Activated T-helper 2 cell treated with anti-CD3 and anti-CD28 coated beads, Interferon-gamma antibody, Interleukin-2, Interleukin-4, amounts not matched to agents 10 μg/mL and 5 μg/mL and 100 μg/mL, durations not matched to agents 14 hours and 24 hours and 36 hours (primary cell): ENCODE results near the gene OLFML2A. TPM values are rescaled to one million over a fixed set of nuclear protein-coding genes. Genes with fewer than 3 reads are reported as not detected.

Source experiments
- DNase-seq: peaks from one replicate; pipeline ENCODE4 v3.0.0; 2021; ENCODE audit warnings: low spot score
- H3K27ac Mint-ChIP-seq: one replicate; pipeline ENCODE4 v1.8.0; 2021; ENCODE audit warnings: mixed read lengths
- H3K27me3 Mint-ChIP-seq: one replicate; pipeline ENCODE4 v1.8.0; 2021; ENCODE audit warnings: low read depth, mixed read lengths
- H3K36me3 Mint-ChIP-seq: one replicate; pipeline ENCODE4 v1.8.0; 2021; ENCODE audit warnings: low read depth, mixed read lengths
- H3K4me1 Mint-ChIP-seq: one replicate; pipeline ENCODE4 v1.8.0; 2021; ENCODE audit warnings: low read depth, mixed read lengths
- H3K4me3 Mint-ChIP-seq: one replicate; pipeline ENCODE4 v1.8.0; 2021; ENCODE audit warnings: low read depth, mild to moderate bottlenecking, moderate library complexity, mixed read lengths
- H3K9me3 Mint-ChIP-seq: one replicate; pipeline ENCODE4 v1.8.0; 2021; ENCODE audit warnings: mixed read lengths
- intact Hi-C: fragments of 100-400 bp; cut with micrococcal nuclease; formaldehyde crosslinking; loops from one replicate; pipeline ENCODE4 v1.15.1; 2023
- total RNA-seq: library from RNA; stranded (reverse); gene quantifications from 2 replicates; pipeline ENCODE4 v1.2.3, GENCODE V29; 2022

Gene OLFML2A
- total RNA-seq, 1 donor from 2014 or later, result not detected

DNA sequence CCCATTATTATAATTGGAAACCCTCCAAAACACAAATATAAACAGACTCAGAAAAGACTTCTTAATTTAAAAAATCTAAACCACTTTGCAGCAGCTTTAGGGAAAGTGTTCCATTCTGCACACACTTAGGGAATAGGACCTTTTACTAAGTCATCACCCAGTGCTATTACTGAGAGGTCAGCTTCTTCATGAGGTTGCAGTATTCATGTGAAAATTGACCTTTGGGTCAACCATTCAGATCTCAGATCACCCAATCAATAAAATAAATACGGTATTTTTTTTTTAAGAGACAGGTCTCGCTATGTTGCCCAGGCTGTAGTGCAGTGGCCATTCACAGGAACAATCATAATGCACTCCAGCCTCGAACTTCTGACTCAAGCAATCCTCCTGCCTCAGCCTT is 27.6 kb upstream of the OLFML2A start:
- Mint-ChIP-seq H3K27me3 (peaks cover 24% of the 10 kb centered on the region), H3K4me3 (no peak overlapping the region), H3K27ac (no peak overlapping the region), H3K36me3 (no peaks in the 10 kb centered on the region), H3K9me3 (no peaks in the 10 kb centered on the region), H3K4me1 (peaks cover 9% of the 10 kb centered on the region)
- intact Hi-C loops, result no loop called here
- DNase-seq, result no peak

DNA sequence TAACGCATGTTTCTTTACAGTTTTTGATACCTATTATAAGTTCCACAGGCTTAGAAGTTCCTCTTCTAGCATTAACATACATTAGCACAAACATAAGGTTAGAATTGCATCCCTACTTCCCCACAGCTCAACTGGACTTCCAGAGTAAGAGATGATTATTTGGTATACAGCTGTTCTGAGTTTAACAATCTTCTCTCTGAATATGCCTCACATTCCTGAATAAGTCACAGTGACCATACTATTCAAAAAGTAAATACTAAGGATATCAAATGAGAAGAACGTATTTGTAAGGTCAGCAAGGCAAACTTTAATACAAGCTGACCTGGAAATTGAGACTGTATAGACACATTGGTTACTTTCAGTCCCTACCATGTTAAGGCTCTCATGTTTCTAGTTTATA is 27.2 kb upstream of the OLFML2A start:
- Mint-ChIP-seq H3K27ac (no peak overlapping the region), H3K36me3 (no peaks in the 10 kb centered on the region), H3K9me3 (no peaks in the 10 kb centered on the region), H3K4me1 (peaks cover 8% of the 10 kb centered on the region), H3K27me3 (peaks cover 29% of the 10 kb centered on the region), H3K4me3 (no peak overlapping the region)
- no peak for DNase-seq
- intact Hi-C loops, result no loop called here

DNA sequence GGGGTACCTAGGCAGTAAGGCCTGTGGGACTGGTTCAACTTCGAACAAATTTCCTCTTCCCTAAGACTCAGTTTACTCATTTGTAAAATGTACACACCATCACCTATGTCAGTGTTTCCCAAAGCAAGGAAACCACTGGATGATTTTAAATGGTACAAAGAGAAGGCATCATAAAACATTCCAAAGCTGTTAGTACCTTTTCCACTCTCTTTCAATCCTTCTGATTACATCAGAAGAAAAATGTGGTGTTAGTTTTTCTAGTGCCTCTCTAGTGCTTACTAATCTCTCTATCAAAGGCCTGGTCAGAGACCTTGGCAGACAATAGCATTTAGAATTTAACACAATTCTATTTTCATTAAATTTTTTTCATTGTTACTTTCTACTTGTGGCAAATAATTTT is 24.0 kb upstream of the OLFML2A start:
- Mint-ChIP-seq H3K36me3 (no peaks in the 10 kb centered on the region), H3K9me3 (no peaks in the 10 kb centered on the region), H3K4me1 (peaks cover 13% of the 10 kb centered on the region), H3K4me3 (no peak overlapping the region), H3K27ac (no peak overlapping the region), H3K27me3 (peaks cover 50% of the 10 kb centered on the region)
- DNase-seq, result no peak
- intact Hi-C loops, result no loop called here

DNA sequence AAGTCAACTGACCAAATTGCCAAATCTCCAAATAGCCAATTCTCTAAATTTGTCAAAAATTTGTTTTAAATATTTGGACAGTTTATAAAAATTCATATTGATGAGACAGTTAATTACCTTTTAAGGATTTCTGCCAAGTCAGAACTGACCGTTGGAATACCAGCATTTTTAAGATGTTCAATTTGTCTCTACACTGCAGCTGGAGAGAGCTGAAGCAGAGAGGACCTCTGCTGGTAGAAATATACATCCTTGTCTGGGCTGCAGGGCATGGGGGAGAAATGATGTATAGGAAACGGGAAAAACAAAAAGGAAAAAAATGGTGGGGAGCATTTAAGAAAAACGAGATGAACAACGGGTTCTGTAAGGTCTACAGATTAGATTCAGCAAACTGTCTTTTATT is 22.6 kb upstream of the OLFML2A start:
- DNase-seq, result no peak

DNA sequence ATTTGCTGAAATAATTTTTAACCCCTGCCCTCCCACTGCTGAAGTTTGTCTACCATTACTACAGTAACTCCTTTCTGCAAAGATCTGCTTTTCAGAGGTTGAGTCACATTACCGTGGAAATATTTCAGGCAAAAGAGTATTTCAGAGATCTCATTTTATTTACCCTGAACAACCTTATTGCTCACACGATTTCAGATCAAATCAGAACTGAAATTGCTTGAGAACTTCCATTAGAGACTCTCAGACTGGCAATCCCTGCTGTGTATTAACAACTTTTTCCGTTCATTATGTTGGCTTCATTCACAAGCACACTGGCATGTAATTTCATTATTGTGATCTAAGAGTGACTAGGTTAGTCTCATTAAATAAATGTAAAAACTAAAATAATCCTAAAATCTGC is 21.9 kb upstream of the OLFML2A start:
- Mint-ChIP-seq H3K27ac (no peak overlapping the region), H3K9me3 (no peaks in the 10 kb centered on the region), H3K36me3 (no peaks in the 10 kb centered on the region), H3K4me3 (no peak overlapping the region), H3K27me3 (peaks cover 56% of the 10 kb centered on the region), H3K4me1 (peaks cover 15% of the 10 kb centered on the region)
- no peak for DNase-seq
- intact Hi-C loops, result loop anchor here (2.0 to 5.0 kb wide), 2 partner anchors 14 to 138 kb away; no protein-coding TSS in a partner anchor

More for the DNA sequence above, 22.6 kb upstream of the OLFML2A start:
- peaks cover 59% of the 10 kb centered on the region for H3K27me3 Mint-ChIP-seq
- H3K27ac Mint-ChIP-seq, result no peak overlapping the region
- intact Hi-C loops, result loop anchor here (1.0 to 2.0 kb wide), 2 partner anchors 13 to 42 kb away; no protein-coding TSS in a partner anchor
- no peaks in the 10 kb centered on the region for H3K9me3 Mint-ChIP-seq
- no peaks in the 10 kb centered on the region for H3K36me3 Mint-ChIP-seq
- H3K4me3 Mint-ChIP-seq, result no peak overlapping the region
- peaks cover 15% of the 10 kb centered on the region for H3K4me1 Mint-ChIP-seq

DNA sequence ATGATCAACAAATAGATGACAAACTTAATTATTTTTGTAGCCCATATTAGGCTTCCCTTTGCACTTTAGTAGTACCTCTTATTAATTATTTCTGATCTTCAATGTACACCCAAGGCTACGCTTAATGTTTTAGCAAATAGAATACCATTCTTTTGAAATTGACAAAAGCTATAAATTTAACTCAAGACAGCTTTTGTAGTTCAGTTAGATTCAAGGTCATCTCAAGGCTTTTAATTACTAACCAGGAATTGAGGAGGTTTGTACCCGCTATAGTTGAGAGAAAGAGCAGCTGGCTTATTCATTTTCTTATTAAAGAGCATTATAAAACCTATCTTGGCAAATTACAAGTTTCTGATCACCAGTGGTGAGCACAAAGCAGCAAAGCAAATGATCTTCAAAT is 20.9 kb upstream of the OLFML2A start:
- intact Hi-C loops, result loop anchor here (5.0 kb wide), 1 partner anchor 139 kb away; no protein-coding TSS in a partner anchor
- Mint-ChIP-seq H3K4me1 (peaks cover 15% of the 10 kb centered on the region), H3K9me3 (no peaks in the 10 kb centered on the region), H3K36me3 (no peaks in the 10 kb centered on the region), H3K4me3 (no peak overlapping the region), H3K27ac (no peak overlapping the region), H3K27me3 (peaks cover 57% of the 10 kb centered on the region)
- no peak for DNase-seq

DNA sequence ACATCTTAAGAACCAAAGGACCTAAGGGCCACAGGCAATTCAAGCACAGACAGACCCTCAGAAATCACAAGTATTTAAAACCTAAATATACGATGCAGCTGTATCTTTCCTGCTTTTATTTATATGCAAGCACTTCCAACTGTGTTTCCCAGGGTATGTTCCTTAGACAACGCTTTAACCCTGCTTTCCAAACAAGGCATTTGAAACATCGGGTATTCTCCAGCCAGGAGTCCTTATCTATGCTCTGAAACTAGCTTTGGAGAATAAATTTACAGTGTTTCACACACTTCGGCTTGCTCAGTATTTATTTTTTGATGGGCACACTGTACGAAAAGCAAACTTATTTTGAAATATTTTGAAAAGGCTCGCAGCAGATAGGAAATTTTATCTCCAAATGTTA is 19.3 kb upstream of the OLFML2A start:
- DNase-seq, result no peak
- H3K27me3 Mint-ChIP-seq, result peaks cover 68% of the 10 kb centered on the region
- no peaks in the 10 kb centered on the region for H3K36me3 Mint-ChIP-seq
- H3K9me3 Mint-ChIP-seq, result no peaks in the 10 kb centered on the region
- intact Hi-C loops, result loop anchor here (5.0 kb wide), 1 partner anchor 140 kb away; no protein-coding TSS in a partner anchor
- H3K27ac Mint-ChIP-seq, result no peak overlapping the region
- H3K4me1 Mint-ChIP-seq, result peaks cover 15% of the 10 kb centered on the region
- H3K4me3 Mint-ChIP-seq, result no peak overlapping the region

DNA sequence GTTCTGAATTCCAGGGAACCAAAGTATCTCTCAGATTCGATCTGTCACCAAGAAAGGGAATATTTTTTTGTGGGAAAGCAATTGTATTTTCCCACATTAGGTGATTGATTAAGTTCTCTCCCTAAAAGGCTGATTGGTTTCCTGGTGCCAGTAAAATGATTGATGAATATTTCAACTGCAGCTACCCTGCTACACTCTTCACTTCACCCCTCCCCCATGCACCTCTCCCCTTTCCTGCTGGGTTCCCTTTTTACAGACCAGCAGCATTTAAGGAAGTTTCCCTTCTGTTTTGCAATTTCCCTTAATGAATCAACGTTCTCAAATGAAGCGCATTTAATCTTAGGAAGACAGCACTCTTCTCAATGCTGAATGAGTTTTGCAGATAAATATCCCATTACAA is 18.9 kb upstream of the OLFML2A start:
- no peak overlapping the region for H3K27ac Mint-ChIP-seq
- no peak overlapping the region for H3K4me3 Mint-ChIP-seq
- intact Hi-C loops, result loop anchor here (5.0 kb wide), 1 partner anchor 141 kb away; no protein-coding TSS in a partner anchor
- peaks cover 70% of the 10 kb centered on the region for H3K27me3 Mint-ChIP-seq
- no peaks in the 10 kb centered on the region for H3K36me3 Mint-ChIP-seq
- peaks cover 15% of the 10 kb centered on the region for H3K4me1 Mint-ChIP-seq
- DNase-seq, result no peak
- no peaks in the 10 kb centered on the region for H3K9me3 Mint-ChIP-seq

DNA sequence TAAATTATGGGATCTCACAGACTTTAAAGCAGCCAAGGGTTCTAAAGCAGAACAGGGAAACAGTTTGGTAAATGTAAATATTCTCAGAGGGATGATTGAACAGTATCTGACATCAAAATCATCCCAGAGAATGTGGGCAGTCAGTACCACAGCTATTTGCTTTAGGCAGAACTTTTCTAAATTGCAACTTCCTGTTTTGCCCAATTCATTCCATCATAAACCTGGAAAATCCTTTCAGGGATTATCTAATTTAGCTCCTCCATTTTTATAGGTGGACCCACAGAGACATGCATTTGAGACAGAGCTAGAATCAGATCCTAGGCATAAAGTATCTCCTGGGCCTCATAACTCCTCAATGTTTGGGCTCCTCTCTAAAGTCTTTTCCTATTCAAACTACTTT is 18.2 kb upstream of the OLFML2A start:
- no peaks in the 10 kb centered on the region for H3K36me3 Mint-ChIP-seq
- no peak overlapping the region for H3K4me3 Mint-ChIP-seq
- peaks cover 71% of the 10 kb centered on the region for H3K27me3 Mint-ChIP-seq
- peaks cover 15% of the 10 kb centered on the region for H3K4me1 Mint-ChIP-seq
- H3K9me3 Mint-ChIP-seq, result no peaks in the 10 kb centered on the region
- no peak for DNase-seq
- intact Hi-C loops, result loop anchor here (5.0 kb wide), 1 partner anchor 141 kb away; no protein-coding TSS in a partner anchor
- no peak overlapping the region for H3K27ac Mint-ChIP-seq

DNA sequence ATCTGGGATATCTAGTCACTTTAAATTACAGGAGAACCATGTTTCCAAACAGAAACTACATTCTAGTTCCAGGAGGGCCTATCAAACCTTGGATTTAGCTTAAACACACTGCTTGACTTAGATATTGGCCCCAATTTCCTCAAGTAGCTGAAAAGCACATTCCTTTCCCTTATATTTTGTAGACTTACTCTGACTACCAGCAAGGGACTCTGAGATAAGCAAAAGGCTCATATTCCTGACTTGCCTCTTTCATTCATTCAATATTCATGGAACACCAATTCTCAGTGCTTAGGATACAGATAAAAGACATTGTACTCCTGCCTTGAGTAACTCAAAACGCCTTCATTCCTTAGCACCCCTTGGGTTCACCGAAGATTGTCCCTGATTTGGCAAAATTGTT is 17.6 kb upstream of the OLFML2A start:
- Mint-ChIP-seq H3K4me3 (no peak overlapping the region), H3K9me3 (no peaks in the 10 kb centered on the region)

DNA sequence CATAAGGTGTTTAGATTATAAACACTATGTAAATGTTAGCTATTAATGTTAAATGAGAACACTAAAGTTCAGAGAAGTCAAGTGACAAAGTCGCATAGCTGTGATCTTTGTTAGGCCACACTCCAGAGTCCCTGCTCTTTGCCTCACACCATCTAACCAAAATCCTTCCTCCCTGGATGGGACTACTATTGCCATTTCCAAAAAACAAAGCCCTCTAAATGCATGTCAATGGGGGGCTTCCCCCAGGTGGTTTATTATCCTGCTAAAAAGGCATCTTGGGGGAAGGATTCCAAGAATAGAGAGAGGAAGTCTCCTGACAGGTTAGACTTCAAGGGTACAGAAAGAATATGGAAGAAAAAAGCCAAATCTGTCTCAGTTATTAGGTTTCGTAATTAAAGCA is 16.2 kb upstream of the OLFML2A start:
- DNase-seq, result no peak
- no peaks in the 10 kb centered on the region for H3K36me3 Mint-ChIP-seq
- H3K27ac Mint-ChIP-seq, result no peak overlapping the region
- no peak overlapping the region for H3K4me3 Mint-ChIP-seq
- peaks cover 65% of the 10 kb centered on the region for H3K27me3 Mint-ChIP-seq
- peaks cover 2% of the 10 kb centered on the region for H3K4me1 Mint-ChIP-seq
- no peaks in the 10 kb centered on the region for H3K9me3 Mint-ChIP-seq
- intact Hi-C loops, result no loop called here

More for the DNA sequence above, 17.6 kb upstream of the OLFML2A start:
- Mint-ChIP-seq H3K27me3 (peaks cover 71% of the 10 kb centered on the region), H3K36me3 (no peaks in the 10 kb centered on the region), H3K27ac (no peak overlapping the region), H3K4me1 (peaks cover 12% of the 10 kb centered on the region)
- no peak for DNase-seq
- intact Hi-C loops, result loop anchor here (5.0 kb wide), 1 partner anchor 142 kb away; no protein-coding TSS in a partner anchor

DNA sequence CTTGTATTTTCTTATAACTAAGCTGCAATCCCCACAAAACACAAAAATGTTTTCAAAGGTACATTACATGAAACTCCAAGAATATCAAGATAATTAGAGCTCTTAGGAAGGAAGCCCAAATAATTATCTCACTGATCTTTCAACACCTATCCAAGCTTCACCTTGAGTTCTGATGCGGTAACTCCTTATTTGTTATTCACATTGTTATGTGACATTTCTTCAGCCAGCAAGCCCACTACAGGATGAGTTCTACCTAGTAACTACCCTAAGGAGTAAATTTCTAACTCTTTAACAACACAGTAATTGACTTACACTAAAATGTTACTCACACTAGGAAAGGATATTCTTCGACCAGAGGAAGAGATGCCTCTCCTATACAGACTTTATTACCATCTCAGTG is 15.7 kb upstream of the OLFML2A start:
- Mint-ChIP-seq H3K27me3 (peaks cover 65% of the 10 kb centered on the region), H3K27ac (no peak overlapping the region), H3K9me3 (no peaks in the 10 kb centered on the region), H3K36me3 (no peaks in the 10 kb centered on the region), H3K4me3 (no peak overlapping the region), H3K4me1 (peaks cover 2% of the 10 kb centered on the region)
- no peak for DNase-seq
- intact Hi-C loops, result no loop called here

DNA sequence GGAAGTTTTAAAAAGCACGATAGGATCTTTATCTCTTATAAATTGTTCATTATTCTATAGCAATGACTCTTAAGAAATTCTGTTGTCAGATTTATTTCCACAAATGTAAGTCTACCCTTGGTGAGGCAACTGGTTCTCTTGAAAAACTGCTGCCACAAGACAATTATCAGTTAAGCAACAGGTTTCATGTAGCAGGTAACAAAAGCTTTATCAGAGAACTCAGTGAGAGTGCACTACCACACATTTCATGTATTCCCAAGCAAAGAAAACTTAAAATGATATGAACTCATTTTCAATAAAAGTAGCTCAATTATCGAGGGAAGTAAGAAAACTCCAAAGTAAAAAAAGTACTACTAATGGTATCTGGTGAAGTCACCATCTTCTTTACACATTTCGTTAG is 15.2 kb upstream of the OLFML2A start:
- H3K4me1 Mint-ChIP-seq, result peaks cover 2% of the 10 kb centered on the region
- H3K27ac Mint-ChIP-seq, result no peak overlapping the region
- no peaks in the 10 kb centered on the region for H3K9me3 Mint-ChIP-seq
- peaks cover 64% of the 10 kb centered on the region for H3K27me3 Mint-ChIP-seq
- intact Hi-C loops, result no loop called here
- H3K4me3 Mint-ChIP-seq, result no peak overlapping the region
- no peaks in the 10 kb centered on the region for H3K36me3 Mint-ChIP-seq
- DNase-seq, result no peak

DNA sequence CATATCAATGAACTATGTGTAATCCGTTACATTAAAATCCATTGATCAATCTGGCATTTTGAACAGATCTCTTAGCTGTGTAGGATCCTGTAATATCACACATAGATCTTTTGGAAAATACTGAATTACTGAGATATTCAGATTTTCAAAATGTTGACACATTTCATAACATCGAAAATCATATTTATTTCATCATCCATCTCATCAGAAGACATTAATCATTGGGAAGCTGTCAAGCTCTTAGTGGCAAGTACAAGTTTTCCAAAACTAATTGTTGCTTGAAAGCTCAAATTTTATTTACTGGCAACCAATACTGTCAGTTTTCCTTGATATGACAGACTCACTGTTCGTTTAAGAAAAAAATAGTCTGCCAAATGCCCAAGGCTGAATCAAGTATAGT is 14.3 kb upstream of the OLFML2A start:
- Mint-ChIP-seq H3K9me3 (no peaks in the 10 kb centered on the region), H3K4me1 (peaks cover 2% of the 10 kb centered on the region), H3K36me3 (no peaks in the 10 kb centered on the region), H3K4me3 (no peak overlapping the region), H3K27ac (no peak overlapping the region), H3K27me3 (peaks cover 67% of the 10 kb centered on the region)
- no peak for DNase-seq
- intact Hi-C loops, result no loop called here
